ENCODE results near the gene COX7A2L. TPM values are rescaled to one million over a fixed set of nuclear protein-coding genes. Genes with fewer than 3 reads are reported as not detected.

COX7A2L gene
- total RNA-seq, 1 donor from 2014 or later, result 147 TPM

DNA sequence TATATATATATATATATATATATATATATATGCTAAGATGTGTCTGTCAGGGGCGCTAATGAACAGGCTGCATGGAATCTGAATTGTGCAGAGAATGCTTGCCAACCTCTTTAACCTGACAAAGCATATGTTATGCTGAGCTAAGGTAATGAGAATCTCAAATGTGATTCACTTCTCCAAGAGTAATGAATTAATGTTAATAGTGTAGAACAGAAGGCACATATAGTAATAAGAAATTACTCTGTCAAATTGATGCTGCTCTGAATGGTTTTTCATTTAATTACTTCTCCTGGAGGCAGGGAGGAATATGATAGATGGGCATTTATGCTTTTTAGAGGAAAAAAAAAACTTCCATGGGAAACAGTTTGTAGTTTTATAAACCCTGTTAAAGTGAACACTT lies 35.4 kb downstream of the COX7A2L start:
- TF ChIP-seq, protein P1, sequence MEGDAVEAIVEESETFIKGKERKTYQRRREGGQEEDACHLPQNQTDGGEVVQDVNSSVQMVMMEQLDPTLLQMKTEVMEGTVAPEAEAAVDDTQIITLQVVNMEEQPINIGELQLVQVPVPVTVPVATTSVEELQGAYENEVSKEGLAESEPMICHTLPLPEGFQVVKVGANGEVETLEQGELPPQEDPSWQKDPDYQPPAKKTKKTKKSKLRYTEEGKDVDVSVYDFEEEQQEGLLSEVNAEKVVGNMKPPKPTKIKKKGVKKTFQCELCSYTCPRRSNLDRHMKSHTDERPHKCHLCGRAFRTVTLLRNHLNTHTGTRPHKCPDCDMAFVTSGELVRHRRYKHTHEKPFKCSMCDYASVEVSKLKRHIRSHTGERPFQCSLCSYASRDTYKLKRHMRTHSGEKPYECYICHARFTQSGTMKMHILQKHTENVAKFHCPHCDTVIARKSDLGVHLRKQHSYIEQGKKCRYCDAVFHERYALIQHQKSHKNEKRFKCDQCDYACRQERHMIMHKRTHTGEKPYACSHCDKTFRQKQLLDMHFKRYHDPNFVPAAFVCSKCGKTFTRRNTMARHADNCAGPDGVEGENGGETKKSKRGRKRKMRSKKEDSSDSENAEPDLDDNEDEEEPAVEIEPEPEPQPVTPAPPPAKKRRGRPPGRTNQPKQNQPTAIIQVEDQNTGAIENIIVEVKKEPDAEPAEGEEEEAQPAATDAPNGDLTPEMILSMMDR (conservative IDR thresholded peaks at IDR 0.05; ENCODE audit: low read depth, low read length), result no peak
- no peak for DNase-seq (ENCODE audit: low read depth)
- H3K4me3 ChIP-seq (ENCODE audit: low read depth, low read length), result no peak overlapping the region

DNA sequence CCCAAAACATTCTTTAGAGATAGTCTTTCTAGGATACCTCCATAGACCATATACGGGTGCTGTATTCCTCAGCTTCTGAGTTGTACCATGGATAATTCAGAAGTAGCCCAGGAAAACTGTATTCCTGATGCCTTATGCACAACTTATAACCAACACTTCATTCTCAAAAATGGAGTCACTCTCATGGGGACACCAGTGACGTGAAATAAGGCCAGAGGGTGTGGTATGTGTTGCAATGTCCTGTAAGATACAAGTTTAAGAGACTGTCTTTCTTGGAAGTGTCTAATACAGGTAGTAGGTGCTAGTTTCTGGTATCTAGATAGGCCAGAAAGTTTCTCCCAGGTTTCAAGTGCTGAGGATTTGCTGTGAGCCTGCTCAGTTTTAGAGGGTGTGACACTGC lies 36.1 kb downstream of the COX7A2L start:
- no peak for DNase-seq (ENCODE audit: low read depth)
- no peak overlapping the region for H3K4me3 ChIP-seq (ENCODE audit: low read depth, low read length)
- TF ChIP-seq, protein P1 (conservative IDR thresholded peaks at IDR 0.05; ENCODE audit: low read depth, low read length), result no peak

DNA sequence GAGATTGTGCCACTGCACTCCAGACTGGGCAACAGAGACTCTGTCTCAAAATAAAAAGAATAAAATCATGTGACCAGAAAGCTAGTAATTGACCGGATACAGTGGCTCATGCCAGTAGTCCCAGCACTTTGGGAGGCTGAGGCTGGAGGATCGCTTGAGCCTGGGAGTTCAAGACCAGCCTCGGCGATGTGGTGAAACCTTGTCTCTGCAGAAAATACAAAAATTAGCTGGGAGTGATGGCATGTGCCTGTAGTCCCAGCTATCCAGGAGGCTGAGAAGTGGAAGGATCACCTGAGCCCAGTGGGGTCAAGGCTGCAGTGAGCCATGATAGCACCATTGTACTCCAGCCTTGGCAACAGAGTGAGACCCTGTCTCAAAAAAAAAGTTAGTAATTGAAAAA lies 36.8 kb downstream of the COX7A2L start:
- H3K4me3 ChIP-seq (ENCODE audit: low read depth, low read length), result no peak overlapping the region
- TF ChIP-seq, protein P1 (conservative IDR thresholded peaks at IDR 0.05; ENCODE audit: low read depth, low read length), result no peak
- no peak for DNase-seq (ENCODE audit: low read depth)

DNA sequence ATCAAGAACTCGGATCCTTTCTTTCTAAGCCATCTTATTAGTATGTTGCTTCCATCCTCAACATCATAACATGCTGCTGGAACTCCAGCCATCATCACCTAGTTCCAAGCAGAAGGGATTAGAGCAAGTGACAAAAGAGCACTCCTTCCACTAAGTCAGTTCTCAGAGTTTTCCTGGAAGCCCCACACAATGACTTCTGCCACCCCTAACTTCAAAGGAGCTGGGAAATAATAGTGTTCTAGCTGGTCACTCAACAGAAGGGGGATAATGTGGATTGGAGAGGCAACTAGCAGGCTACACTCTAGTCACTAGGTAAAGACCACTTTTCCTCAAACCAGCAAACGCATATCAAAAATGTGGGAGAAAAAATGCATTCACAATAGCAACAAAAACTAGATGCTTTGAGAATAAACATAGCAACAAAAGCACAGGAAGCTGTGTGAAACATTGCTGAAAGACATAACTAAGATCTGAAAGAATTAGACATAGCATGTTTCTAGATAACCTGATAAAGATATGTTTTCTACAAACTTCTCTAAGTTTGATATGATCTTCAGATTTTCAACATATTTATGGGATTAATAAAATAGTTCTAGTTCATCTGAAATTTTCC lies 39.5 kb downstream of the COX7A2L start:
- H3K4me3 ChIP-seq (ENCODE audit: low read depth, low read length), result no peak overlapping the region
- no peak for DNase-seq (ENCODE audit: low read depth)
- TF ChIP-seq, protein P1 (conservative IDR thresholded peaks at IDR 0.05; ENCODE audit: low read depth, low read length), result no peak

DNA sequence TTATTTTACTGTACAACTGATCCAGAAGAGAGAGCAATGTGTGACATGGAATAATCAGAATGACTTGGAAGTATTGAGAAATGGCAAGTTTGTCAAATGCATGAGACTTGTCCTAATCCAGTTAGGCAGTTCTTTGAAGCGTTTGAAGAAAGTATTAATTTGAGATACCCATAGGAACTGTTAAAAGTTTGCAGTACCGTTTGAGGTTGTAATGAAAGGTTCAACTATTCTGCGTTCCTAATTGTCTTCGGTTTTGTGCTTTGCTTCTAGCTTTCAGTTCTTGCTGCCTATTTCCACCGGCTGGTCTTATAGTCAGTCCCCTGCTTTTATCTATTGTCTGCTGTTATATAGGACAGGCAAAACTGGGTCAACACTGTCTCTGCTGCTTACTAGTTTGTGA lies 41.8 kb downstream of the COX7A2L start:
- no peak for DNase-seq (ENCODE audit: low read depth)
- TF ChIP-seq, protein P1 (conservative IDR thresholded peaks at IDR 0.05; ENCODE audit: low read depth, low read length), result no peak
- H3K4me3 ChIP-seq (ENCODE audit: low read depth, low read length), result no peak overlapping the region

DNA sequence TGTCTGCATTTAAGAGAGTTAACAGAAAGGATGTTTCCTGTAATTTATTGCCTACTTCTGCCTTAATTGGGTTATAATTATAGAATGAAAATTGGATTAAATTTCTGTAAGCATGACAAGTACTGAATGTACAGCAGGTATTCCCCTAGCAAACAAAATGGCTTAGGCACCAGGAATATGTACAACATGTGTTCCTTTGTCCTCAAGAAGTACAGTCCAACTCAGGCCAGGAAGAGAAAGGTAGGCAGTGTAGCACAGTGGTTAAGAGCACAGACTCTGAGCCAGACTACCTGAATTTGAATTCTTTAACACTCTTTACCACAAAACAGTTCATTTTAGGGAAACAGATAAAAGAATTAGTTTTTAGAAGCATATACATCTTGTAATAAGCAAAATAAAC lies 43.1 kb downstream of the COX7A2L start:
- DNase-seq (ENCODE audit: low read depth), result no peak
- TF ChIP-seq, protein P1 (conservative IDR thresholded peaks at IDR 0.05; ENCODE audit: low read depth, low read length), result no peak

DNA sequence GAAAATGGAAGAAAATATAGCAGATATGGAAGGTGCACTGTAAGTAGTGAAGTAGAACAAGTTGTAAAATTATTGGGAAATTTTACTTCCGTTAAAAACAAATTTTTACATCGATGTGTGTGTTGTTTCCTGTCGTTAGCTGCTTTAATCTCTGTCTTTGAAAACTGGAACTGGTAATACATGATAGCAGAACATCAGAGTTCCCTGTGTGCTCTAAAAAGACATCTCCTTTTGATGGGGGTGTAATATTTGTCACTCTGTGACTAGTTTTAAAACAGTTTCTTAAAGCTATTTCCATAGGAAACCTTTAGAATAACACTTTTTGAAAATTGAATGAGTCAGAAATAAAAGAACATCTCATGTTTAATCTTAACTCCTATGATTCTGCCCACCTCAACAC lies 43.5 kb downstream of the COX7A2L start:
- DNase-seq (ENCODE audit: low read depth), result no peak
- TF ChIP-seq, protein P1 (conservative IDR thresholded peaks at IDR 0.05; ENCODE audit: low read depth, low read length), result no peak
- H3K4me3 ChIP-seq (ENCODE audit: low read depth, low read length), result no peak overlapping the region

More for the DNA sequence above, 43.1 kb downstream of the COX7A2L start:
- no peak overlapping the region for H3K4me3 ChIP-seq (ENCODE audit: low read depth, low read length)

Data from epithelial cell of proximal tubule (primary cell).